ENCODE results near the gene USP36. TPM values are rescaled to one million over a fixed set of nuclear protein-coding genes. Genes with fewer than 3 reads are reported as not detected.
"Not testable (repeated sequence)": the region's sequence is repeated elsewhere in the genome, so short reads cannot be mapped to it uniquely, and the experiment has no call there.

USP36 gene
- total and polyA plus RNA-seq, 8 donors = 31.2 to 58.3 (median 35.8) TPM

DNA sequence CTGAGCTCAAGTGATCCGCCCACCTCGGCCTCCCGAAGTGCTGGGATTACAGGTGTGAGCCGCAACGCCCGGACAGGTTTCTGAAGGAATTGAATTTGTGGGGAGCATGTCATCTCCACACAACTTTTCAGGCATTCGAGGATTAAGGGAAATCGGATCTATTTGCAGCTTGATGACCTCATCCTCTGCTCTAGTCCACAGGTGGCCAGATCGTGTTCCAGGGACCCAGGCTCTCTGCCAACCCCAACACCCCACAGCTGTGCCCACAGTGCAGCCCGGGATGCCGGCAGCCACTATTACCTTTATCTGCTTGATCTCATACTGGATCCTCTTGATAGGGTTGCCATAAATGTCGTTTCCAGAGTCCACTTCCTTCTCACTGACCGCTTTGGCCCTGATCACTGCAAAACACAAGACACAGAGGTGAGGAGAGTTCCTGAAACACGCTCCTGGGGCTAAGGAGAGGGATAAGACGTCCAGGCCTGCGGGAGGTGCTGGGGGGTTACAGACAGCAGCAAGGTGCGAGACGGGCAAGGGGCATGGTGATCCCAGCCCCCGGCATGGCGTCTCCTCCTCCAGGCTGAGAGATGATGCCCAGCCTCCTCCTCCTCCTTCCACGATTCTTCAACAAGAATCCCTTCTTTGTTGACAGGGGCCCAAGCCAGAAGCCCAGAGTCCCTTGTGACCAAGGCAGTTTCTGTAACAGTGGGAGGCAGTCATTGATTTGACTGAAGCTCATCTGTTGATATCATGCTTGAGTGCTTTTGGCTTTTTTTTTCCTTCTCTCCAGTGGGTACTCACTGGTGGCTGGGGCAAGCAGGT lies 33.1 kb upstream of the USP36 start:
- peak; percentile 54 to 76 (median 66) for ATAC-seq
- Histone ChIP-seq H3K4me3 (no peak overlapping the region), H3K36me3 (peaks cover 0 to 17% (median 4%) of the 10 kb centered on the region in 3 donors), H3K27ac (peak overlapping the region; percentile 16 to 73 (median 42)), H3K27me3 (no peaks in the 10 kb centered on the region), H3K4me1 (peaks cover 32 to 39% (median 33%) of the 10 kb centered on the region in 3 donors), H3K9me3 (no peaks in the 10 kb centered on the region)
- 64 to 67% methylated on average over 21 of the region's 21 CpGs for WGBS, 2 donors
- no peak for FAIRE-seq
- TF ChIP-seq, protein P1, sequence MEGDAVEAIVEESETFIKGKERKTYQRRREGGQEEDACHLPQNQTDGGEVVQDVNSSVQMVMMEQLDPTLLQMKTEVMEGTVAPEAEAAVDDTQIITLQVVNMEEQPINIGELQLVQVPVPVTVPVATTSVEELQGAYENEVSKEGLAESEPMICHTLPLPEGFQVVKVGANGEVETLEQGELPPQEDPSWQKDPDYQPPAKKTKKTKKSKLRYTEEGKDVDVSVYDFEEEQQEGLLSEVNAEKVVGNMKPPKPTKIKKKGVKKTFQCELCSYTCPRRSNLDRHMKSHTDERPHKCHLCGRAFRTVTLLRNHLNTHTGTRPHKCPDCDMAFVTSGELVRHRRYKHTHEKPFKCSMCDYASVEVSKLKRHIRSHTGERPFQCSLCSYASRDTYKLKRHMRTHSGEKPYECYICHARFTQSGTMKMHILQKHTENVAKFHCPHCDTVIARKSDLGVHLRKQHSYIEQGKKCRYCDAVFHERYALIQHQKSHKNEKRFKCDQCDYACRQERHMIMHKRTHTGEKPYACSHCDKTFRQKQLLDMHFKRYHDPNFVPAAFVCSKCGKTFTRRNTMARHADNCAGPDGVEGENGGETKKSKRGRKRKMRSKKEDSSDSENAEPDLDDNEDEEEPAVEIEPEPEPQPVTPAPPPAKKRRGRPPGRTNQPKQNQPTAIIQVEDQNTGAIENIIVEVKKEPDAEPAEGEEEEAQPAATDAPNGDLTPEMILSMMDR (IDR thresholded peaks at IDR 0.05) = no peak
- peak; percentile 74 to 92 (median 84) for DNase-seq
- intact Hi-C loops (cut with DNase I) = loop anchor here in 2 of 3 donors (10.0 kb wide), 1 partner anchor 51 kb away; the partner anchor contains the start of gene TIMP2 (in 2 of the 2)

DNA sequence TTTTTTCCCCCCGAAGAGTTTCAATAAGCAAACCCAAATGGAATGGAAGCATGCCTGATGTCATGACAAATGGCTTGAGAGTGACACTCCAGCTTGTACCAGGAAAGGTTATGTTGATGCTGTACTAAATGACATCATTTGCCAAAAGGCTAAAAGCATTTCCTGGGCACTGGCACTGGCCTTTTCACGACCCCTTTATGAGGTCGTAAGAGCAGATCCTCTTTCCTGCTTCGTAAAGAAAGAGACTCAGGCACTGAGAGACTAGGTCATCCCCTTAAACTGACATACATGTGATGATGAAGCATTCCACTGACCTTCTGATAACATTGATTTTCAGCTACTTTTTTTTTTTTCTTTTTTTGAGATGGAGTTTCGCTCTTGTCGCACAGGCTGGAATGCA lies 31.9 kb upstream of the USP36 start:
- Histone ChIP-seq H3K4me1 (peaks cover 30 to 37% (median 33%) of the 10 kb centered on the region in 3 donors), H3K9me3 (no peaks in the 10 kb centered on the region), H3K36me3 (peaks cover 0 to 19% (median 5%) of the 10 kb centered on the region in 3 donors), H3K27ac (peak overlapping the region in 2 of 4 donors; percentile 15 to 73), H3K27me3 (no peaks in the 10 kb centered on the region), H3K4me3 (no peak overlapping the region)
- FAIRE-seq = no peak
- TF ChIP-seq, protein P1 (IDR thresholded peaks at IDR 0.05) = no peak
- no peak for ATAC-seq
- no peak for DNase-seq
- intact Hi-C loops (cut with DNase I) = loop anchor here in 2 of 3 donors (10.0 kb wide), 1 partner anchor 52 kb away; the partner anchor contains the start of gene TIMP2 (in 2 of the 2)
- 92 to 98% methylated on average over 6 of the region's 6 CpGs for WGBS, 2 donors

DNA sequence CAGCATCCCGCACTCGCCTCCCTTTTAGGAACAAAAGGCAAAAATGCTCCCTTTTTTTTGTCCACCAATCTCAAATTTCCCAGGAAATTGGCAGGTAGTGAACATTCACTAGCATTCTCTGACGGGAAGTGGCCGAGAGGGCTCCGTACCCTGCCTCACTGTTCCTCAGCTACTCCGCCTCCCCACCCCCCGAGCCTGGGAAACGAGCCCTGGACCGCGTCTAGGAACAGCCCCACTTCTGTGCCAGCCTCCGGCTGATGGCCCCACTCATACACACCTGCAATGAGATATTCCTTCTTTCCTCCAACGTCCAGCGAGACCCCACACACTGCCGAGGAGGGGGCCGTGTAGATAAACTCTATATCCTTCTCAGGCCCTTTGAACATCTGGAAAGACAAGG lies 30.0 kb upstream of the USP36 start:
- peaks cover 20 to 26% (median 21%) of the 10 kb centered on the region in 3 donors for H3K4me1 ChIP-seq
- TF ChIP-seq, protein P1 (IDR thresholded peaks at IDR 0.05) = no peak
- H3K27me3 ChIP-seq = no peaks in the 10 kb centered on the region
- no peak overlapping the region for H3K4me3 ChIP-seq
- FAIRE-seq (no peak), ATAC-seq (no peak), DNase-seq (no peak)
- WGBS, 2 donors = 82 to 83% methylated on average over 15 of the region's 15 CpGs
- H3K9me3 ChIP-seq = no peaks in the 10 kb centered on the region
- intact Hi-C loops (cut with DNase I) = loop anchor here in 2 of 3 donors (10.0 kb wide), 1 partner anchor 54 kb away; the partner anchor contains the start of gene TIMP2 (in 2 of the 2)
- H3K36me3 ChIP-seq = peaks cover 0 to 19% (median 5%) of the 10 kb centered on the region in 3 donors
- H3K27ac ChIP-seq = no peak overlapping the region

DNA sequence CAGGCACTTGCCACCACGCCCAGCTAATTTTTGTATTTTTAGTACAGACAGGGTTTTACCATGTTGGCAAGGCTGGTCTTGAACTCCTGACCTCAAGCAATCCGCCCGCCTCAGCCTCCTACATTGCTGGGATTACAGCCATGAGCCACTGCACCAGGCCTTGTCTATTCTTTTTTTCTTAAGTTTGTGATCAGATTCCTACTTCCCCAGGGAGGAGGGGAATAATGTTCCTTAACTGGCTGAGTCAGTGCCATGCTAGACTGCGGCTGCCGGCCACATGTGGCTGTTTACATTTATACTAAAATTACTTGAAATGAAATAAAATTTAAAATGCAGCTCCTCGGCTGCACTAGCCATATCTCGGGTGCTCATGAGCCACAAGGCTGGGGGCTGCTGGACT lies 27.8 kb upstream of the USP36 start:
- Histone ChIP-seq H3K4me3 (no peak overlapping the region), H3K27me3 (no peaks in the 10 kb centered on the region), H3K36me3 (peaks cover 0 to 19% (median 5%) of the 10 kb centered on the region in 3 donors), H3K27ac (no peak overlapping the region), H3K4me1 (peaks cover 1 to 14% (median 6%) of the 10 kb centered on the region in 3 donors), H3K9me3 (no peaks in the 10 kb centered on the region)
- intact Hi-C loops (cut with DNase I) = loop anchor here in 2 of 3 donors (5.0 kb wide), 2 partner anchors 99 to 104 kb away; no protein-coding TSS in a partner anchor
- FAIRE-seq (no peak), DNase-seq (no peak), ATAC-seq (no peak)
- 77 to 89% methylated on average over 7 of the region's 7 CpGs for WGBS, 2 donors
- TF ChIP-seq, protein P1 (IDR thresholded peaks at IDR 0.05) = no peak

DNA sequence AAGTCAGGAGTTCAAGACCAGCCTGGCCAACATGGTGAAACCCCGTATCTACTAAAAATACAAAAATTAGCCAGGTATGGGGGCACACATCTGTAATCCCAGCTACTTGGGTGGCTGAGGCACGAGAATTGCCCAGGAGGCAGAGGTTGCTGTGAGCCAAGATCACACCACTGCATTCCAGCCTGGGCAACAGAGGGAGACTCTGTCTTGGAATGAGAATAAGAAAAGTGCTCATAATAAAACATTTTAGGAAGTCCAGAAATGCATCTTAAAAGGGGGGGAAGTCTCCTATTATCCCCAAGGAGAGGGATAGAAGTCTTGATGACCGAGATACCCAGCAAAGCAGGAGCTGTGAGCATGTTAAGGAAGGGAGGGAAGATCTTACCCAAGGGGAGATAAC lies 26.4 kb upstream of the USP36 start:
- H3K27me3 ChIP-seq, H3K27ac ChIP-seq, ATAC-seq, FAIRE-seq, H3K9me3 ChIP-seq, H3K4me3 ChIP-seq, DNase-seq: not testable (repeated sequence)
- WGBS, 2 donors = 75 to 83% methylated on average over 3 of the region's 3 CpGs
- intact Hi-C loops (cut with DNase I) = loop anchor here in 2 of 3 donors (5.0 kb wide), 2 partner anchors 100 to 105 kb away; no protein-coding TSS in a partner anchor
- Histone ChIP-seq H3K4me1 (peaks cover 3 to 17% (median 4%) of the 10 kb centered on the region in 3 donors), H3K36me3 (peaks cover 0 to 19% (median 5%) of the 10 kb centered on the region in 3 donors)

Measured in pancreas (tissue), 10 donors.